IPS-20b (cell line): Measurements from ENCODE around the gene SLC35D1.
"Not testable (repeated sequence)": the region's sequence is repeated elsewhere in the genome, so short reads cannot be mapped to it uniquely, and the experiment has no call there.

Source experiments
- H3K27ac ChIP-seq: one replicate; pipeline ENCODE4 v1.5.1; 2013; ENCODE audit warnings: low read length
- H3K27me3 ChIP-seq: 2 replicates; pipeline ENCODE4 v1.6.1; 2013; ENCODE audit warnings: mild to moderate bottlenecking, low read length, inconsistent platforms; ENCODE audit not compliant: insufficient read depth
- H3K36me3 ChIP-seq: 2 replicates; pipeline ENCODE4 v1.6.1; 2013; ENCODE audit warnings: low read depth, mild to moderate bottlenecking, inconsistent platforms, low read length, moderate library complexity; ENCODE audit not compliant: insufficient read depth
- H3K4me1 ChIP-seq: 2 replicates; pipeline ENCODE4 v1.6.1; 2013; ENCODE audit warnings: mild to moderate bottlenecking, control low read depth, inconsistent platforms, low read length, moderate library complexity; ENCODE audit not compliant: insufficient read depth
- H3K4me3 ChIP-seq: 2 replicates; pipeline ENCODE4 v1.5.1; 2013; ENCODE audit warnings: mild to moderate bottlenecking, low read length, inconsistent platforms
- H3K9ac ChIP-seq: 2 replicates; pipeline ENCODE4 v1.6.1; 2013; ENCODE audit warnings: low read depth, mild to moderate bottlenecking, inconsistent platforms, low read length, moderate library complexity
- H3K9me3 ChIP-seq: 2 replicates; pipeline ENCODE4 v1.6.1; 2013; ENCODE audit warnings: mild to moderate bottlenecking, low read depth, low read length, inconsistent platforms; ENCODE audit not compliant: insufficient read depth

The SLC35D1 gene

GRCh38 chr1:67072749-67073148 is 18.8 kb upstream of the SLC35D1 start:
- no peak overlapping the region for H3K9ac ChIP-seq
- H3K4me1 ChIP-seq, result no peaks in the 10 kb centered on the region
- H3K9me3 ChIP-seq, result peaks cover 11% of the 10 kb centered on the region; the same call in 1 of the 2 replicates
- no peak overlapping the region for H3K4me3 ChIP-seq
- no peaks in the 10 kb centered on the region for H3K27me3 ChIP-seq
- H3K27ac ChIP-seq, result no peak overlapping the region
- no peaks in the 10 kb centered on the region for H3K36me3 ChIP-seq

GRCh38 chr1:67067655-67068054 is 13.7 kb upstream of the SLC35D1 start:
- not testable (repeated sequence) for H3K9ac ChIP-seq, H3K27ac ChIP-seq, H3K4me3 ChIP-seq, H3K36me3 ChIP-seq, H3K27me3 ChIP-seq, H3K4me1 ChIP-seq
- peaks cover 25% of the 10 kb centered on the region for H3K9me3 ChIP-seq

GRCh38 chr1:67062412-67062811 is 8.5 kb upstream of the SLC35D1 start:
- H3K36me3 ChIP-seq, result no peaks in the 10 kb centered on the region
- peaks cover 11% of the 10 kb centered on the region for H3K9me3 ChIP-seq
- no peak overlapping the region for H3K4me3 ChIP-seq
- H3K27me3 ChIP-seq, result no peaks in the 10 kb centered on the region
- H3K4me1 ChIP-seq, result peaks cover 9% of the 10 kb centered on the region; the same call in 1 of the 2 replicates
- H3K27ac ChIP-seq, result no peak overlapping the region
- no peak overlapping the region for H3K9ac ChIP-seq

- no peaks in the 10 kb centered on the region for H3K27me3 ChIP-seq
- H3K9me3 ChIP-seq, result no peaks in the 10 kb centered on the region
- H3K9ac ChIP-seq, result no peak overlapping the region
- H3K27ac ChIP-seq, result no peak overlapping the region
- peaks cover 9% of the 10 kb centered on the region; the same call in 1 of the 2 replicates for H3K4me1 ChIP-seq
- no peaks in the 10 kb centered on the region for H3K36me3 ChIP-seq
- no peak overlapping the region for H3K4me3 ChIP-seq
Observed at GRCh38 chr1:67061266-67061665, 7.3 kb upstream of the SLC35D1 start.

- Histone ChIP-seq H3K9ac (no peak overlapping the region), H3K36me3 (no peaks in the 10 kb centered on the region), H3K9me3 (no peaks in the 10 kb centered on the region), H3K4me1 (peaks cover 9% of the 10 kb centered on the region; the same call in 1 of the 2 replicates), H3K27me3 (no peaks in the 10 kb centered on the region), H3K4me3 (no peak overlapping the region), H3K27ac (no peak overlapping the region)
Observed at GRCh38 chr1:67060811-67061218, 6.9 kb upstream of the SLC35D1 start.

- H3K4me3 ChIP-seq, result no peak overlapping the region
- no peaks in the 10 kb centered on the region for H3K36me3 ChIP-seq
- no peaks in the 10 kb centered on the region for H3K27me3 ChIP-seq
- H3K9me3 ChIP-seq, result no peaks in the 10 kb centered on the region
- no peak overlapping the region for H3K27ac ChIP-seq
- no peak overlapping the region for H3K9ac ChIP-seq
- H3K4me1 ChIP-seq, result peaks cover 9% of the 10 kb centered on the region; the same call in 1 of the 2 replicates
Observed at GRCh38 chr1:67059346-67059745, 5.4 kb upstream of the SLC35D1 start.

GRCh38 chr1:67058761-67059160 is 4.8 kb upstream of the SLC35D1 start:
- no peaks in the 10 kb centered on the region for H3K36me3 ChIP-seq
- H3K4me1 ChIP-seq, result peaks cover 9% of the 10 kb centered on the region; the same call in 1 of the 2 replicates
- H3K9me3 ChIP-seq, result no peaks in the 10 kb centered on the region
- no peaks in the 10 kb centered on the region for H3K27me3 ChIP-seq
- H3K9ac ChIP-seq, result no peak overlapping the region
- no peak overlapping the region for H3K4me3 ChIP-seq
- H3K27ac ChIP-seq, result no peak overlapping the region

GRCh38 chr1:67058242-67058641 is 4.3 kb upstream of the SLC35D1 start:
- Histone ChIP-seq H3K36me3 (no peaks in the 10 kb centered on the region), H3K27ac (no peak overlapping the region), H3K9ac (no peak overlapping the region), H3K4me3 (no peak overlapping the region), H3K27me3 (peaks cover under 1% of the 10 kb centered on the region; the same call in 1 of the 2 replicates), H3K4me1 (peaks cover 9% of the 10 kb centered on the region; the same call in 1 of the 2 replicates), H3K9me3 (no peaks in the 10 kb centered on the region)

- Histone ChIP-seq H3K4me3 (peak overlapping the region; percentile 94), H3K9me3 (no peaks in the 10 kb centered on the region), H3K4me1 (peaks cover 10% of the 10 kb centered on the region; the same call in 1 of the 2 replicates), H3K36me3 (peaks cover 18% of the 10 kb centered on the region), H3K27me3 (peaks cover 14% of the 10 kb centered on the region), H3K9ac (peak overlapping the region; percentile 89; the same call in 1 of the 2 replicates), H3K27ac (no peak overlapping the region)
Observed at GRCh38 chr1:67053535-67053784, 488 bp downstream of the SLC35D1 start.

- H3K27ac ChIP-seq, result no peak overlapping the region
Observed at GRCh38 chr1:67052741-67053534, 1.0 kb downstream of the SLC35D1 start.

GRCh38 chr1:67051196-67051595 is 2.8 kb downstream of the SLC35D1 start:
- Histone ChIP-seq H3K4me1 (peaks cover 4% of the 10 kb centered on the region; the same call in 1 of the 2 replicates), H3K9ac (no peak overlapping the region), H3K9me3 (no peaks in the 10 kb centered on the region), H3K27me3 (peaks cover 14% of the 10 kb centered on the region), H3K36me3 (peaks cover 32% of the 10 kb centered on the region), H3K27ac (no peak overlapping the region), H3K4me3 (no peak overlapping the region)

More at GRCh38 chr1:67052741-67053534, 1.0 kb downstream of the SLC35D1 start:
- Histone ChIP-seq H3K4me1 (peaks cover 5% of the 10 kb centered on the region; the same call in 1 of the 2 replicates), H3K36me3 (peaks cover 23% of the 10 kb centered on the region), H3K9me3 (no peaks in the 10 kb centered on the region), H3K9ac (peak overlapping the region; percentile 89; the same call in 1 of the 2 replicates), H3K27me3 (peaks cover 14% of the 10 kb centered on the region), H3K4me3 (peak overlapping the region; percentile 94)

- Histone ChIP-seq H3K9me3 (no peaks in the 10 kb centered on the region), H3K4me1 (peaks cover 4% of the 10 kb centered on the region; the same call in 1 of the 2 replicates), H3K9ac (no peak overlapping the region), H3K36me3 (peaks cover 46% of the 10 kb centered on the region), H3K27ac (no peak overlapping the region), H3K4me3 (no peak overlapping the region), H3K27me3 (no peaks in the 10 kb centered on the region)
Observed at GRCh38 chr1:67044631-67045270, 9.2 kb downstream of the SLC35D1 start.
